Measurements from ENCODE around the gene FAIM2.

Gene FAIM2

DNA sequence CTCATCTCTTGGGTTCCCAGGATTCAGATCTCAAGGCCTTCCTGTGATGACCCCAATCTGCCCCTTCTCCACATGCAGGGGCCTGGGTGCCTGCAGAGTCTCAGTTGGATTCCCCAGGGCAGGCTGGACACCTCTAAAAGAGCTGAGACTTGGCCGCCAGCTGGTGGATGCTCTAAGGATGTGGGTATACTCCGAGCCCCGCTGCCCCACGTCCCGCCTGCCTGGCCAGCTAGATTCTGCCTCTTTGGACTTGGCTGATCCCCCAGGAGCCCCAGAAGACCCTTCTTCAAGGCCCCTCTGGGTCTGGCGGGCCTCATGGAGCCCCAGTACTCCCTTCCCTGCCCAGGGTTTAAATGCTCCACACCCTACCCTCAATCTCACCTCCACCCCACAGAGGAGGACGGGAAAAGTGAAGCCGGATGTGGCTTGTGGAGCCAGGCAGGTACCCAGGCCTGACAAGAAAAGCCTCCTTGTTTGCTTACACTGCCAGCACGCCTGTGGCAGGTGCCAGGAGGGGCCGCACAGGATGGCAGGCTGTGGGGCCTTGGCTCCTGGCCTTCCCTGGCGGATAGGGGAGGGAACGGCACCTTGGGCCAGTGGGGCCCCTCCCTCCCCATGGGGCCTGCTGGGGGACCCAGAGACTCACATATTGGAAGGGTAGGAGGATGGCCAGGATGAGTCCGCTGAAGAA lies 15.1 kb downstream of the FAIM2 start:
- no peak overlapping the region for H3K4me3 ChIP-seq (replicated peaks; ENCODE audit: insufficient read depth, low read length)
- no peaks in the 10 kb centered on the region for H3K27me3 ChIP-seq (ENCODE audit: insufficient read depth, poor library complexity, severe bottlenecking)
- no peak overlapping the region for H3K27ac ChIP-seq (replicated peaks)
- DNase-seq (ENCODE audit: low read depth in 1 of 2, low spot score in 1 of 2): no peak
- TF ChIP-seq CTCF (IDR thresholded peaks at IDR 0.05; ENCODE audit: insufficient read depth, low read length) (no peak), GABPA (IDR thresholded peaks at IDR 0.05; ENCODE audit: low read depth) (no peak)

GRCh38 chr12:49887536-49888401 lies 15.9 kb downstream of the FAIM2 start:
- Histone ChIP-seq H3K4me3 (replicated peaks; ENCODE audit: insufficient read depth, low read length) (no peak overlapping the region), H3K27me3 (ENCODE audit: insufficient read depth, poor library complexity, severe bottlenecking) (peaks cover 2% of the 10 kb centered on the region), H3K27ac (replicated peaks) (no peak overlapping the region)
- no peak for TF ChIP-seq POLR2AphosphoS5 (IDR thresholded peaks at IDR 0.05; ENCODE audit: low read depth)
- TF ChIP-seq, protein P1, sequence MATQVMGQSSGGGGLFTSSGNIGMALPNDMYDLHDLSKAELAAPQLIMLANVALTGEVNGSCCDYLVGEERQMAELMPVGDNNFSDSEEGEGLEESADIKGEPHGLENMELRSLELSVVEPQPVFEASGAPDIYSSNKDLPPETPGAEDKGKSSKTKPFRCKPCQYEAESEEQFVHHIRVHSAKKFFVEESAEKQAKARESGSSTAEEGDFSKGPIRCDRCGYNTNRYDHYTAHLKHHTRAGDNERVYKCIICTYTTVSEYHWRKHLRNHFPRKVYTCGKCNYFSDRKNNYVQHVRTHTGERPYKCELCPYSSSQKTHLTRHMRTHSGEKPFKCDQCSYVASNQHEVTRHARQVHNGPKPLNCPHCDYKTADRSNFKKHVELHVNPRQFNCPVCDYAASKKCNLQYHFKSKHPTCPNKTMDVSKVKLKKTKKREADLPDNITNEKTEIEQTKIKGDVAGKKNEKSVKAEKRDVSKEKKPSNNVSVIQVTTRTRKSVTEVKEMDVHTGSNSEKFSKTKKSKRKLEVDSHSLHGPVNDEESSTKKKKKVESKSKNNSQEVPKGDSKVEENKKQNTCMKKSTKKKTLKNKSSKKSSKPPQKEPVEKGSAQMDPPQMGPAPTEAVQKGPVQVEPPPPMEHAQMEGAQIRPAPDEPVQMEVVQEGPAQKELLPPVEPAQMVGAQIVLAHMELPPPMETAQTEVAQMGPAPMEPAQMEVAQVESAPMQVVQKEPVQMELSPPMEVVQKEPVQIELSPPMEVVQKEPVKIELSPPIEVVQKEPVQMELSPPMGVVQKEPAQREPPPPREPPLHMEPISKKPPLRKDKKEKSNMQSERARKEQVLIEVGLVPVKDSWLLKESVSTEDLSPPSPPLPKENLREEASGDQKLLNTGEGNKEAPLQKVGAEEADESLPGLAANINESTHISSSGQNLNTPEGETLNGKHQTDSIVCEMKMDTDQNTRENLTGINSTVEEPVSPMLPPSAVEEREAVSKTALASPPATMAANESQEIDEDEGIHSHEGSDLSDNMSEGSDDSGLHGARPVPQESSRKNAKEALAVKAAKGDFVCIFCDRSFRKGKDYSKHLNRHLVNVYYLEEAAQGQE (IDR thresholded peaks at IDR 0.05; ENCODE audit: insufficient replicate concordance, low read depth): no peak
- DNase-seq (ENCODE audit: low read depth in 1 of 2, low spot score in 1 of 2): no peak

GRCh38 chr12:49887091-49887490 lies 16.6 kb downstream of the FAIM2 start:
- Histone ChIP-seq H3K27ac (replicated peaks) (no peak overlapping the region), H3K27me3 (ENCODE audit: insufficient read depth, poor library complexity, severe bottlenecking) (peaks cover 2% of the 10 kb centered on the region), H3K4me3 (replicated peaks; ENCODE audit: insufficient read depth, low read length) (no peak overlapping the region)
- no peak for DNase-seq (ENCODE audit: low read depth in 1 of 2, low spot score in 1 of 2)
- TF ChIP-seq CTCF (IDR thresholded peaks at IDR 0.05; ENCODE audit: insufficient read depth, low read length): no peak
- no peak for TF ChIP-seq POLR2AphosphoS5 (IDR thresholded peaks at IDR 0.05; ENCODE audit: low read depth)
- TF ChIP-seq GABPA (IDR thresholded peaks at IDR 0.05; ENCODE audit: low read depth): no peak
- TF ChIP-seq SPI1 (IDR thresholded peaks at IDR 0.05; ENCODE audit: borderline replicate concordance, low read depth): no peak
- TF ChIP-seq, protein P1 (IDR thresholded peaks at IDR 0.05; ENCODE audit: insufficient replicate concordance, low read depth): no peak

DNA sequence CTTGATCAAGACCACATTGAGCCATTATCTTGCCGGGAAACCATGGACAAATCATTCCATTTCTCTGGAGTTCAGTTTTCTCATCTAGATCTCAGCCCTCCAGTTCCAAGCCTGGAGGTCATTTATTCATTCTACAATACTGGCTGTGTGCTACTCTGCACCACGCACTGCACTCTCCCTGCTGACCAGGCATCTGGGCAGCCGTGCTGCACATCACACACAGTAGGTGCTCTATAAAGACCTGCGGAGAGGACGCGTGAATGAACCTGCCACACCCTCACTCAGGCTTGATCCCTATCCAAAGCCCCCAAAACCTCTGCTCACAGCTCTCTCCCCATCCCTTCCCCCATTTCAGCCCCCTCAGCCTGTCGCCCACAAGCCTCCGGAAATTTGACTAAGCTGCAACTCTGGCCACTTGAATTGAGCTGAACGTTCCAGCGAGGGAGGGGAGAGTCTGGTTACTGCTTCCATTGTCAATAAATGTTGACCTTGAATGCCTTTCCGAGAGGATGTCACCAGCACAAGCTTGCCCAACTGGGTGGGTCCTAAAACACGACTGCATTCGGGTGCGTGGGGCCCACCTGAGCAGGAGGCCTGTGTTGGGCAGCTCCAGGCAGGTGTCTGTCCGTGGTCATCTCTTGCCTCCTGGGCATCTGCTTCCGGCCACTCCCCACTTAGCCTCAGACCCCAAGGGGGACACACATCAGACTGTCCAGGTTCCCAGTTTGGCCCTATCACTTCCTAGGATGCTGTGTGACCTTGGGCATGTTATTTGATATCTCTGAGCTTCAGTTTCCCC lies 17.8 kb downstream of the FAIM2 start:
- Histone ChIP-seq H3K27me3 (ENCODE audit: insufficient read depth, poor library complexity, severe bottlenecking) (peaks cover 2% of the 10 kb centered on the region), H3K4me3 (replicated peaks; ENCODE audit: insufficient read depth, low read length) (no peak overlapping the region), H3K27ac (replicated peaks) (no peak overlapping the region)
- no peak for DNase-seq (ENCODE audit: low read depth in 1 of 2, low spot score in 1 of 2)
- TF ChIP-seq, protein P1 (IDR thresholded peaks at IDR 0.05; ENCODE audit: insufficient replicate concordance, low read depth): no peak
- TF ChIP-seq POLR2AphosphoS5 (IDR thresholded peaks at IDR 0.05; ENCODE audit: low read depth) (no peak), SPI1 (IDR thresholded peaks at IDR 0.05; ENCODE audit: borderline replicate concordance, low read depth) (no peak), CTCF (IDR thresholded peaks at IDR 0.05; ENCODE audit: insufficient read depth, low read length) (no peak), GABPA (IDR thresholded peaks at IDR 0.05; ENCODE audit: low read depth) (no peak)
